ENCODE data around the gene MTUS2.

MTUS2 gene

DNA sequence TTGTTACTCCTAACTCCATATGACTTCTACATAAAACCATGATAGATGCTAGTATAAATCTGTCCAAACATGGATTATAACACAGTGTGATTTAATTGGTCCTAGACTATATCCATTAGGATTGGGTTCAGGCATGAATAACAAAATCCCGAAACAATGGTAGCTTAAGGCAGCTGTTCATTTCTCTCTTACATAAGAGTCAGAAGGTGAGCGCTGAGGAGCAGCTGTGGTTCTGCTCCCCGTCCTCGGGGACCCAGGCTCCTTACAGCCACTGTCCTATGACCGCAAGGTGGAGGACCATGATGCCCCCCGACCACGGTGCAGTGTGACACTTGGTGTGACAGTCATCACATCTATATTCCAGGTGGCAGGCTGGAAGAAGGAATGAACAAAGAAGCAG lies 629.6 kb downstream of the MTUS2 start:
- H3K4me3 ChIP-seq (ENCODE audit: low read depth, low read length): no peak overlapping the region
- TF ChIP-seq, protein P1, sequence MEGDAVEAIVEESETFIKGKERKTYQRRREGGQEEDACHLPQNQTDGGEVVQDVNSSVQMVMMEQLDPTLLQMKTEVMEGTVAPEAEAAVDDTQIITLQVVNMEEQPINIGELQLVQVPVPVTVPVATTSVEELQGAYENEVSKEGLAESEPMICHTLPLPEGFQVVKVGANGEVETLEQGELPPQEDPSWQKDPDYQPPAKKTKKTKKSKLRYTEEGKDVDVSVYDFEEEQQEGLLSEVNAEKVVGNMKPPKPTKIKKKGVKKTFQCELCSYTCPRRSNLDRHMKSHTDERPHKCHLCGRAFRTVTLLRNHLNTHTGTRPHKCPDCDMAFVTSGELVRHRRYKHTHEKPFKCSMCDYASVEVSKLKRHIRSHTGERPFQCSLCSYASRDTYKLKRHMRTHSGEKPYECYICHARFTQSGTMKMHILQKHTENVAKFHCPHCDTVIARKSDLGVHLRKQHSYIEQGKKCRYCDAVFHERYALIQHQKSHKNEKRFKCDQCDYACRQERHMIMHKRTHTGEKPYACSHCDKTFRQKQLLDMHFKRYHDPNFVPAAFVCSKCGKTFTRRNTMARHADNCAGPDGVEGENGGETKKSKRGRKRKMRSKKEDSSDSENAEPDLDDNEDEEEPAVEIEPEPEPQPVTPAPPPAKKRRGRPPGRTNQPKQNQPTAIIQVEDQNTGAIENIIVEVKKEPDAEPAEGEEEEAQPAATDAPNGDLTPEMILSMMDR (conservative IDR thresholded peaks at IDR 0.05; ENCODE audit: low read depth, low read length): no peak
- no peak for DNase-seq (ENCODE audit: low read depth)

GRCh38 chr13:29451976-29452375 lies 631.8 kb downstream of the MTUS2 start:
- TF ChIP-seq, protein P1 (conservative IDR thresholded peaks at IDR 0.05; ENCODE audit: low read depth, low read length): no peak
- no peak overlapping the region for H3K4me3 ChIP-seq (ENCODE audit: low read depth, low read length)
- DNase-seq (ENCODE audit: low read depth): no peak

- TF ChIP-seq, protein P1 (conservative IDR thresholded peaks at IDR 0.05; ENCODE audit: low read depth, low read length): no peak
- no peak for DNase-seq (ENCODE audit: low read depth)
- H3K4me3 ChIP-seq (ENCODE audit: low read depth, low read length): no peak overlapping the region
Observed at GRCh38 chr13:29452773-29453616, 632.9 kb downstream of the MTUS2 start.

DNA sequence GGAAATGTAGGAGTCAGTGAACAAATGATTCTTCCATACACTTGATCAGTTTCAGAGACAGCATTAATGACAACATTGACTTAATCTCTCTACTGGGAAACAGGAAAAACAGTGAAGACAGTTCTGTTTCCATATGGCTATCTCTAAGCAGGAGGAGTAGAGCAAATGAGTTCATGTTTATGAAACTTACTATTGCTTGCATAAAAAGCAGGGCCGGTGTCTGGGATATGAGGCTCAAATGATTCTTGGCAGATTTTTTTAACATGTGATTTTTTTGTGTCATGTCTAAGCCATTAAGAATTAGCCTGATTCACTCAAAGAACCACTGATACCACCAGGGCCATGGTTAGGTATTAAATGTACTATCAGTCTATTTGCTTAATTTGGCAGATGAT lies 633.5 kb downstream of the MTUS2 start:
- TF ChIP-seq, protein P1 (conservative IDR thresholded peaks at IDR 0.05; ENCODE audit: low read depth, low read length): no peak
- no peak overlapping the region for H3K4me3 ChIP-seq (ENCODE audit: low read depth, low read length)
- no peak for DNase-seq (ENCODE audit: low read depth)

GRCh38 chr13:29454931-29455481 lies 634.9 kb downstream of the MTUS2 start:
- no peak overlapping the region for H3K4me3 ChIP-seq (ENCODE audit: low read depth, low read length)
- TF ChIP-seq, protein P1 (conservative IDR thresholded peaks at IDR 0.05; ENCODE audit: low read depth, low read length): peak; percentile 65
- peak; percentile 35 for DNase-seq (ENCODE audit: low read depth)

DNA sequence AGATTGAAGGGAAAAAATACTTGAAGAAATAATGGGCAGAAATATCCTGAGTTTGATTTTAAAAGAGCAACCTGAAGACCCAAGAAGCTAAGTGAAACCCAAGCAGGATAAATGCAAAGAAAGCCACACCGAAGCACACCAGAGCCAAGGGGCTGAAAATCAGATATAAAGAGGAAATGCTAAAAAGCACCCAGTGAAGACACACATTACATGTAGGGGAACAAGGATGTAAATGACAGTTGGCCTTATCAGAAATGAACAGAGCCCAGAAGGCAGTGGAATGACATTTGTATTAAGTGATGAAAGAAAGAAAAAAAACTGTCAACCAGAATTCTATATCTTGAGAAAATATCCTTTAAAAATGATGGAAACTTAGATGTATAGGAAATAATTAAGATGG lies 636.3 kb downstream of the MTUS2 start:
- TF ChIP-seq, protein P1 (conservative IDR thresholded peaks at IDR 0.05; ENCODE audit: low read depth, low read length): no peak
- DNase-seq (ENCODE audit: low read depth): no peak
- no peak overlapping the region for H3K4me3 ChIP-seq (ENCODE audit: low read depth, low read length)

GRCh38 chr13:29457299-29457698 lies 637.2 kb downstream of the MTUS2 start:
- H3K4me3 ChIP-seq (ENCODE audit: low read depth, low read length): no peak overlapping the region
- peak; percentile 92 for DNase-seq (ENCODE audit: low read depth)
- TF ChIP-seq, protein P1 (conservative IDR thresholded peaks at IDR 0.05; ENCODE audit: low read depth, low read length): no peak
